Stimulated activated CD8-positive, alpha-beta memory T cell treated with anti-CD3 and anti-CD28 coated beads, Interleukin-4, amount 100 ng/mL, for 1 hour (primary cell): ENCODE data around the gene NSG1.

Experiments used
- DNase-seq, 2 donors: peaks; one replicate each; pipeline ENCODE4 v3.0.0-alpha.2; 2020; ENCODE audit warnings: low read depth in 2 of 2, low spot score in 1 of 2

Gene NSG1

GRCh38 chr4:4386736-4387392 is at the start of gene NSG1:
Gene NSG1 (plus strand): TSS chr4:4387102. CDS start chr4:4387630, 528 bp downstream.
- peak in 1 of 2 donors; percentile 9 for DNase-seq

GRCh38 chr4:4338210-4339001 is 48.5 kb upstream of the NSG1 start:
- DNase-seq: no peak

- DNase-seq: no peak
Observed at GRCh38 chr4:4339504-4340085, 47.3 kb upstream of the NSG1 start.

GRCh38 chr4:4341861-4342650 is 44.8 kb upstream of the NSG1 start:
- no peak for DNase-seq

GRCh38 chr4:4343038-4343437 is 43.9 kb upstream of the NSG1 start:
- no peak for DNase-seq

- DNase-seq: no peak
Observed at GRCh38 chr4:4344915-4345527, 41.9 kb upstream of the NSG1 start.

- DNase-seq: no peak
Observed at GRCh38 chr4:4347585-4347984, 39.3 kb upstream of the NSG1 start.

- DNase-seq: peak in 1 of 2 donors; percentile 14
Observed at GRCh38 chr4:4348585-4348984, 38.3 kb upstream of the NSG1 start.

GRCh38 chr4:4349867-4350266 is 37.0 kb upstream of the NSG1 start:
- DNase-seq: no peak

- no peak for DNase-seq
Observed at GRCh38 chr4:4350909-4351308, 36.0 kb upstream of the NSG1 start.

- no peak for DNase-seq
Observed at GRCh38 chr4:4355302-4355701, 31.6 kb upstream of the NSG1 start.

GRCh38 chr4:4356106-4357041 is 30.5 kb upstream of the NSG1 start:
- DNase-seq: no peak

GRCh38 chr4:4358093-4358854 is 28.6 kb upstream of the NSG1 start:
- DNase-seq: no peak

- no peak for DNase-seq
Observed at GRCh38 chr4:4361883-4362282, 25.0 kb upstream of the NSG1 start.

- DNase-seq: no peak
Observed at GRCh38 chr4:4362991-4363697, 23.8 kb upstream of the NSG1 start.

- no peak for DNase-seq
Observed at GRCh38 chr4:4364061-4364460, 22.8 kb upstream of the NSG1 start.

- no peak for DNase-seq
Observed at GRCh38 chr4:4364486-4365208, 22.3 kb upstream of the NSG1 start.
